AG10803 (cell line): ENCODE results near the gene STK32B.
"Not testable (repeated sequence)": the region's sequence is repeated elsewhere in the genome, so short reads cannot be mapped to it uniquely, and the experiment has no call there.

Experiments used
- DNase-seq: peaks from one replicate; pipeline ENCODE4 v3.0.0; 2010; ENCODE audit warnings: low read depth
- H3K4me3 ChIP-seq: 2 replicates; pipeline ENCODE4 v1.5.1; 2011; ENCODE audit warnings: mild to moderate bottlenecking, low read length, control low read depth
- CTCF ChIP-seq: conservative IDR thresholded peaks from 2 replicates; pipeline ENCODE4 v1.5.1; 2011; ENCODE audit warnings: mild to moderate bottlenecking, low read length, control low read depth, inconsistent platforms

STK32B gene

DNA sequence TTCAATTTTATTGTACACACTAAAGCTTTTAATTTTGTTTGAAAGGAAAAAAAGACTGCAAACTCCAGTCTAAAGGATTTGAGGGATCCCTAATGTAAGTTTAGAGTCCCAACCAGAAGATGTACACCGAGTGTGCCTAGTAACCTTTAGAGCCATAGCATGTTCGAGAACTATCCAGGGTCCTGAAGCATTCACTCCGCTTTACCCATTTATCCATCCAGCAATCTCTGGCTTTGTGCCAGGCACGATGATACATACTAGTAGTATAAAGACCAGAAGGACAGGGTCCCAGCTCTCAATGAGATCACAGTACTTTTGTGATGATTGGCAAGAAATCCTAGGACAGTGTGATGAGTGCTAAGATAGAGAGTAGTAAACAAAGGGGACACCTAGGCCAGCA is 168.7 kb downstream of the STK32B start:
- no peak overlapping the region for H3K4me3 ChIP-seq
- no peak for DNase-seq
- no peak for TF ChIP-seq CTCF

- no peak overlapping the region for H3K4me3 ChIP-seq
- no peak for TF ChIP-seq CTCF
- DNase-seq = no peak
Observed at GRCh38 chr4:5222047-5222446, 170.8 kb downstream of the STK32B start.

DNA sequence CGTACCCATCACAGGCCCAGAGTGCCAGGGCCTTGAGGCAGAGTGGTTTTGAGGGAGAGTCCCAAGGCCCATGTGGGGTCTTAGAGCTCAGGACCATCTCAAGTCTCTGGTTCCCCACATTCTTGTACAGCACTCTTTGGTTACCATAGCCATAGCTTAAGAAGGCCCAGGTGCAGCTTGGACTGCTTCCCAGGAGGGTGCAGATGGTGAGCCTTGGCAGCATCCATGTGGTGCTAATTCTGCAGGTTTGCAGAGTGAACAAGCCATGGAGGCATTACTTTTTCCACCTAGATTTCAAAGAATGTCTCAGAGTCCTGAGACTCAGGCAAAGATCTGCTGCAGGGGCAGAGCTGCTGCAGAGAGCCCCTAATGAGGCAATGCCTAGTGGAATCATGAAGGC is 171.7 kb downstream of the STK32B start:
- no peak overlapping the region for H3K4me3 ChIP-seq
- no peak for TF ChIP-seq CTCF
- DNase-seq = no peak

- TF ChIP-seq CTCF = no peak
- DNase-seq = peak; percentile 36
- H3K4me3 ChIP-seq = no peak overlapping the region
Observed at GRCh38 chr4:5224340-5224739, 173.1 kb downstream of the STK32B start.

GRCh38 chr4:5232549-5232948 is 181.3 kb downstream of the STK32B start:
- DNase-seq = no peak
- no peak for TF ChIP-seq CTCF
- H3K4me3 ChIP-seq = no peak overlapping the region

DNA sequence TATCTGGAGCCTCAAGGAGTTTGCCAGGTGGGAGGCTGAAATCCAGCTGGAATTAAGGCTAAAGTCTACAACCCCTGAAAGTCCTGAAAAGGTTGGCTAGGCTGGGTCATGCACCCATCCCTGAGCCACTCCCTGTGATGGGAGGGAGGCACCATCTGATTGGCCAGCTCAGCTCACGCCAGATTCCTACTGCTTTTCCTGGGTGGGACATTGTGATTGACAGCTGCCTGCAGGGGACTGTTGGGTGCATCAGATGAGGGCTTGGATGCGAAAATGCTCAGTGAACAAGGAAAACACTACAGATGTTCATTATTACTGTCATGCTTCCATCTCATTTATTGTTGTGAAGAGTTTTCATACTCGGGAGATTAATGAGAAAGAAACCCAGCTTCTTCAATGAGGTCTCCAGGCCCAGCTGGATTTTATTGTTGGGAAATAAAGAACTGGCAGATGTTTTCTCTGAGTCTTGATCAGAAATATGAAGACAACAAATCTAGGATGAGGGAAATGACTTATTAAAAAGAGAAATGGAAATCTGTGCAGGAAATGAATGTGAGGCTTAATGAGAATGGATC is 185.9 kb downstream of the STK32B start:
- H3K4me3 ChIP-seq = no peak overlapping the region
- no peak for TF ChIP-seq CTCF
- DNase-seq = no peak

DNA sequence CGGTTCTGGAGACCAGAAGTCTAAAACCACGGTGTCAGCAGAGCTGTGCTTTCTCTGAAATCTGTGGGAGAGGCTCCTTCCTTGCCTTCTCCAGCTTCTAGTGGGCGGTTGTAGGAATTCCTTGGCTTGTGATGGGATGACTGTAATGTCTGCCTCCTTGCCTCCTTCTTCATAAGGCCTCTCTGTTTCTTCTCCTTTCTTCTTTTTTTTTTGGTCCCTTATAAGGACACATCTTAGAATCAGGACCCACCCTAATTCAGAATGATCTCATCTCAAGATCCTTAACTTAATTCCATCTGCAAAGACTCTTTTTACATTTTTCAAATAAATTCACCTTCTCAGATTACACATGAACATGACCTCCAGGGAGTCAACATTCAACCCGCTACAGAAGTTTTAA is 186.9 kb downstream of the STK32B start:
- TF ChIP-seq CTCF = no peak
- DNase-seq = peak; percentile 66
- H3K4me3 ChIP-seq = no peak overlapping the region

DNA sequence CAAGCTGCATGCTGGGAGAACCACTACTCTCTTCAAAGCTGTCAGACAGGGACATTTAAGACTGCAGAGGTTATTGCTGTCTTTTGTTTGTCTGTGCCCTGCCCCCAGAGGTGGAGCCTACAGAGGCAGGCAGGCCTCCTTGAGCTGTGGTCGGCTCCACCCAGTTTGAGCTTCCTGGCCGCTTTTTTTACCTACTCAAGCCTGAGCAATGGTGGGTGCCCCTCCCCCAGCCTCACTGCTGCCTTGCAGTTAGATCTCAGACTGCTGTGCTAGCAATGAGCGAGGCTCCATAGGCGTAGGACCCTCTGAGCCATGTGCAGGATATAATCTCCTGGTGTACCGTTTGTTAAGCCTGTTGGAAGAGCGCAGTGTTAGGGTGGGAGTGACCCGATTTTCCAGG is 195.8 kb downstream of the STK32B start:
- not testable (repeated sequence) for H3K4me3 ChIP-seq, DNase-seq
